DMS153 (cell line): ENCODE measurements around the gene TBCD.

Source experiments
- DNase-seq: peaks from one replicate; lab custom pipeline; 2025; lab: John Stamatoyannopoulos, UW

Gene TBCD

GRCh38 chr17:82856361-82856760 is 104.5 kb downstream of the TBCD start:
- no peak for DNase-seq

GRCh38 chr17:82858376-82859126 is 106.7 kb downstream of the TBCD start:
- no peak for DNase-seq

GRCh38 chr17:82859431-82860403 is 107.9 kb downstream of the TBCD start:
- DNase-seq, result no peak

- DNase-seq, result no peak
Measured at GRCh38 chr17:82860606-82861392, 108.9 kb downstream of the TBCD start.

GRCh38 chr17:82861393-82861775 is 109.5 kb downstream of the TBCD start:
- no peak for DNase-seq

- no peak for DNase-seq
Measured at GRCh38 chr17:82862191-82862590, 110.3 kb downstream of the TBCD start.

GRCh38 chr17:82862737-82863382 is 111.0 kb downstream of the TBCD start:
- no peak for DNase-seq

- DNase-seq, result no peak
Measured at GRCh38 chr17:82863383-82863940, 111.6 kb downstream of the TBCD start.

GRCh38 chr17:82863941-82864712 is 112.3 kb downstream of the TBCD start:
- no peak for DNase-seq

GRCh38 chr17:82864713-82865248 is 112.9 kb downstream of the TBCD start:
- DNase-seq, result no peak

- DNase-seq, result no peak
Measured at GRCh38 chr17:82865274-82865673, 113.4 kb downstream of the TBCD start.

GRCh38 chr17:82865774-82866395 is 114.0 kb downstream of the TBCD start:
- DNase-seq, result no peak

GRCh38 chr17:82866590-82867191 is 114.8 kb downstream of the TBCD start:
- no peak for DNase-seq

- DNase-seq, result no peak
Measured at GRCh38 chr17:82867763-82868325, 116.0 kb downstream of the TBCD start.

GRCh38 chr17:82868715-82869131 is 116.9 kb downstream of the TBCD start:
- no peak for DNase-seq

GRCh38 chr17:82869536-82869935 is 117.7 kb downstream of the TBCD start:
- no peak for DNase-seq

- DNase-seq, result no peak
Measured at GRCh38 chr17:82870091-82870491, 118.2 kb downstream of the TBCD start.

- no peak for DNase-seq
Measured at GRCh38 chr17:82870541-82870940, 118.7 kb downstream of the TBCD start.
